OCI-LY3 (cell line): ENCODE measurements around the gene LRRC7.

ENCODE experiments used
- H2AFZ ChIP-seq: fragments of 200-600, 300-600 bp; shearing (Covaris generic); 2 replicates; pipeline ENCODE4 v1.6.0; 2014; ENCODE audit warnings: antibody characterized with exemption, low read depth, low read length
- H3K27ac ChIP-seq: fragments of 200-600, 300-600 bp; sonication (generic); 2 replicates; pipeline ENCODE4 v1.5.1; 2014; ENCODE audit warnings: mild to moderate bottlenecking, low read length, moderate library complexity, mixed read lengths
- H3K27me3 ChIP-seq: fragments of 200-600, 300-600 bp; sonication (generic); 2 replicates; pipeline ENCODE4 v1.6.1; 2014; ENCODE audit warnings: low read depth, low read length, mixed read lengths
- H3K36me3 ChIP-seq: fragments of 200-600, 300-600 bp; sonication (generic); replicated peaks from 2 replicates; pipeline ENCODE3; 2014; ENCODE audit warnings: low read depth, low read length, mixed read lengths
- H3K4me1 ChIP-seq: fragments of 300-600, 200-600 bp; sonication (generic); 2 replicates; pipeline ENCODE4 v1.6.1; 2014; ENCODE audit warnings: low read length, mixed read lengths
- H3K4me2 ChIP-seq: fragments of 200-600, 300-600 bp; sonication (generic); 2 replicates; pipeline ENCODE4 v1.6.1; 2014; ENCODE audit warnings: low read length, mixed read lengths
- H3K4me3 ChIP-seq: fragments of 300-600, 200-600 bp; sonication (generic); 2 replicates; pipeline ENCODE4 v1.5.1; 2014; ENCODE audit warnings: antibody characterized with exemption, mild to moderate bottlenecking, low read length, moderate library complexity
- H3K79me2 ChIP-seq: fragments of 300-600, 200-600 bp; shearing (Covaris generic); 2 replicates; pipeline ENCODE4 v1.6.1; 2014; ENCODE audit warnings: mild to moderate bottlenecking, low read length, mixed read lengths
- H3K9ac ChIP-seq: fragments of 300-600, 200-600 bp; shearing (Covaris generic); 2 replicates; pipeline ENCODE4 v1.6.0; 2014; ENCODE audit warnings: mild to moderate bottlenecking, low read length, moderate library complexity
- H3K9me3 ChIP-seq: fragments of 200-600, 300-600 bp; shearing (Covaris generic); 2 replicates; pipeline ENCODE4 v1.6.1; 2014; ENCODE audit warnings: low read length, mixed read lengths; ENCODE audit not compliant: insufficient read depth
- H4K20me1 ChIP-seq: fragments of 200-600, 300-600 bp; sonication (generic); 2 replicates; pipeline ENCODE4 v1.6.1; 2016; ENCODE audit warnings: low read length, mixed read lengths; ENCODE audit not compliant: insufficient read depth
- EZH2phosphoT487 ChIP-seq: fragments of 200-600 bp; shearing (Covaris generic); IDR thresholded peaks from 2 replicates; pipeline ENCODE4 v1.6.1; 2018; ENCODE audit warnings: antibody characterized with exemption, mixed run types, low read depth
- TF ChIP-seq, protein P1 (sequence below): fragments of 200-600, 300-600 bp; sonication (generic); IDR thresholded peaks from 2 replicates; pipeline ENCODE4 v1.5.1; 2014; ENCODE audit warnings: antibody characterized with exemption, low read length, low read depth

LRRC7 gene

DNA sequence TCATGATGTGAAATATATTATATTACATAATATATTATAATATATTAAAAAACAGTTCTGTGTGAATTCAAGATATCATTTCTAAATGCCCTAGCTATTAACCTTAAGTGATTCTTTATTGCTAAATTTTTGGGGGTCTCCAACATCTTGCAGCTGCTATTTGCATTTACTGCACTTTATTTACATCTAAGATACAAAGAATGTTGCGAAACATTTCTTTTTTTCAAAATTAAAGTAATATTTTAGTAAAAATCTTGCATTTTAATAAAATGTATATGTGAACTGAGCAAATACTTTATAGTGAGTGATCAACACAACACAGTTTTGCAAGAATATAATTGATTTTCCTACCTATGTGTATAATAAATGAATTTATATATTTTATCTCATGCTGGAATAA is 456.6 kb downstream of the LRRC7 start:
- Histone ChIP-seq H3K79me2 (no peaks in the 10 kb centered on the region), H3K27ac (no peak overlapping the region), H4K20me1 (no peaks in the 10 kb centered on the region), H3K9ac (no peak overlapping the region), H3K4me1 (no peaks in the 10 kb centered on the region), H3K4me3 (no peak overlapping the region), H3K9me3 (no peaks in the 10 kb centered on the region), H2AFZ (no peak overlapping the region), H3K27me3 (no peaks in the 10 kb centered on the region), H3K36me3 (no peaks in the 10 kb centered on the region), H3K4me2 (no peak overlapping the region)
- TF ChIP-seq EZH2phosphoT487, result no peak
- TF ChIP-seq, protein P1, sequence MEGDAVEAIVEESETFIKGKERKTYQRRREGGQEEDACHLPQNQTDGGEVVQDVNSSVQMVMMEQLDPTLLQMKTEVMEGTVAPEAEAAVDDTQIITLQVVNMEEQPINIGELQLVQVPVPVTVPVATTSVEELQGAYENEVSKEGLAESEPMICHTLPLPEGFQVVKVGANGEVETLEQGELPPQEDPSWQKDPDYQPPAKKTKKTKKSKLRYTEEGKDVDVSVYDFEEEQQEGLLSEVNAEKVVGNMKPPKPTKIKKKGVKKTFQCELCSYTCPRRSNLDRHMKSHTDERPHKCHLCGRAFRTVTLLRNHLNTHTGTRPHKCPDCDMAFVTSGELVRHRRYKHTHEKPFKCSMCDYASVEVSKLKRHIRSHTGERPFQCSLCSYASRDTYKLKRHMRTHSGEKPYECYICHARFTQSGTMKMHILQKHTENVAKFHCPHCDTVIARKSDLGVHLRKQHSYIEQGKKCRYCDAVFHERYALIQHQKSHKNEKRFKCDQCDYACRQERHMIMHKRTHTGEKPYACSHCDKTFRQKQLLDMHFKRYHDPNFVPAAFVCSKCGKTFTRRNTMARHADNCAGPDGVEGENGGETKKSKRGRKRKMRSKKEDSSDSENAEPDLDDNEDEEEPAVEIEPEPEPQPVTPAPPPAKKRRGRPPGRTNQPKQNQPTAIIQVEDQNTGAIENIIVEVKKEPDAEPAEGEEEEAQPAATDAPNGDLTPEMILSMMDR, result no peak

DNA sequence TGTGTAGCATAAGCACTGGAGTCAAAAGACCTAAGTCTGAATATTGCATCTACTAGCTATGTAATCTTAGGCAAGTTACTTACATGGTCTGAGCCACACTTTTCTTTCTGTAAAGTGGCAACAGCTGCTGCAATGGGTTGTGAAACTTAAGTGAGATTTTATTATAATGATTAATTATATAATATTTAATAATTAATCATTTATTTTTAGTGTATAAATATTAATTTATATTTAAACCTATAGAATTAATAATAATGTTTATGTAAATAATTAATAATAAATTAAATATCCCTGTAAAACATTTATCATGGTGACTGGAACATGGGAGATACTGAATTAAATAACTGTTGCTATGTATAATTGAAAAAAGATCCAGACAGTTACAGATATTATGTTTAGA is 457.3 kb downstream of the LRRC7 start:
- TF ChIP-seq, protein P1, result no peak
- no peak for TF ChIP-seq EZH2phosphoT487
- Histone ChIP-seq H2AFZ (no peak overlapping the region), H3K27me3 (no peaks in the 10 kb centered on the region)

DNA sequence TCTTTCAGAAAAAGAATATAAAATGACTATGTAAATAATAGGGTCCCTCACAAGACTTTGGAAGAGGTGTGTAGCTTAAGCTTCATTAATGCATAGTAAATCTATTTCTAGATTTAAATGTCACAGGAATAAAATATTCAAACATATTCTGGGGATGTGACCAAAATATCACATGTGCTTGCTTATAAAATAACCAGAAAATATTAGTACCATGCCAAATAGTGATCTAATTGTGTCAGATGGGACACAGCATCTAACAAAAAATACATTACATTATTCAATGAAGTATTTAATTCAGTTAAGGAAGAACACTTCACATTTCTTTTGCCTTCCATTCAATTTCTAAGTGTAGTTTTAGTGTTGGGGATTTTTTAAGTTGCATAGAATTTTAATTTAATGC is 458.1 kb downstream of the LRRC7 start:
- H3K9ac ChIP-seq, result no peak overlapping the region
- H3K4me1 ChIP-seq, result no peaks in the 10 kb centered on the region
- TF ChIP-seq EZH2phosphoT487, result no peak
- TF ChIP-seq, protein P1, result no peak
- no peaks in the 10 kb centered on the region for H3K27me3 ChIP-seq
- no peak overlapping the region for H3K4me2 ChIP-seq
- no peaks in the 10 kb centered on the region for H3K36me3 ChIP-seq
- no peak overlapping the region for H3K4me3 ChIP-seq
- no peaks in the 10 kb centered on the region for H3K9me3 ChIP-seq
- no peak overlapping the region for H2AFZ ChIP-seq
- no peak overlapping the region for H3K27ac ChIP-seq
- no peaks in the 10 kb centered on the region for H4K20me1 ChIP-seq
- H3K79me2 ChIP-seq, result no peaks in the 10 kb centered on the region

More for the DNA sequence above, 457.3 kb downstream of the LRRC7 start:
- Histone ChIP-seq H3K4me3 (no peak overlapping the region), H3K4me1 (no peaks in the 10 kb centered on the region), H4K20me1 (no peaks in the 10 kb centered on the region), H3K4me2 (no peak overlapping the region), H3K27ac (no peak overlapping the region), H3K9me3 (no peaks in the 10 kb centered on the region), H3K36me3 (no peaks in the 10 kb centered on the region), H3K9ac (no peak overlapping the region), H3K79me2 (no peaks in the 10 kb centered on the region)

DNA sequence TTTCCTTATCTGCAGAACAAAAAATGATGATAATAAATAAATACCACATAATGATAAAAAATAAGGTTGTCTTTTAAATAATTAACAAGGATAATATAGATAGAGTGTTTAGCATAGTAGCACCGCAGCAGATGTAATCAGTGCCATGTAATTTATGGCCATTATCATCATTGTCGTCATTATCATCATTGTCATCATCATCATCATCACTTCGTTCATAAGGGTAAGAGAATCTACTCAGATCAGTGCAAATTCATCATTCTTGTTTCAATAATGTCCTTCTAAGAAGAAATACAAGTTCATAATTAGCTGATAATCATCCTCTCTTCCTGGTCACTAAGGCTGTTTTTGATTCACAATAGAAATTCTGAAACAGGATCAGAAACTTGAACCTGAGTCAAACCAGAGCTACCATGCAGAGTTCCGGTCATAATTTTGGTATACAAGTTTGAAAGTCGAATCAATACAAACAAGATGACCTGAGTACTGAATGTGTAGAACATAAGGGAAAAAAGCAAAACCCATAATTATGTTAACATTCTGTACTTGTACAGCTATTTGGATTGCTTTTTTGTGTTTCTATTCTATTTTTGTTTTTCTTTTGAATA is 465.6 kb downstream of the LRRC7 start:
- Histone ChIP-seq H3K4me1 (peaks cover 6% of the 10 kb centered on the region), H3K79me2 (no peaks in the 10 kb centered on the region), H3K4me3 (no peak overlapping the region), H2AFZ (no peak overlapping the region), H3K9me3 (no peaks in the 10 kb centered on the region), H3K4me2 (no peak overlapping the region), H3K27ac (no peak overlapping the region), H3K27me3 (no peaks in the 10 kb centered on the region), H3K9ac (no peak overlapping the region), H4K20me1 (no peaks in the 10 kb centered on the region), H3K36me3 (no peaks in the 10 kb centered on the region)
- TF ChIP-seq, protein P1, result no peak
- TF ChIP-seq EZH2phosphoT487, result no peak
